ENCODE data around the gene ZMIZ1. TPM values are rescaled to one million over a fixed set of nuclear protein-coding genes. Genes with fewer than 3 reads are reported as not detected.

The ZMIZ1 gene
- polyA plus RNA-seq, 1 donor from 2014 or later: 26.8 TPM

- H3K9ac ChIP-seq (ENCODE audit: low read length): no peak overlapping the region
- H4K20me1 ChIP-seq (ENCODE audit: insufficient read depth): no peaks in the 10 kb centered on the region
- H3F3A ChIP-seq (ENCODE audit: insufficient read depth, low read length, poor library complexity, severe bottlenecking): no peaks in the 10 kb centered on the region
- H3K36me3 ChIP-seq (ENCODE audit: insufficient read depth, low read length): peaks cover 4% of the 10 kb centered on the region
- H3K9me2 ChIP-seq (ENCODE audit: insufficient read depth, low read length): no peaks in the 10 kb centered on the region
- H3K27ac ChIP-seq (ENCODE audit: low read length): no peak overlapping the region
- no peaks in the 10 kb centered on the region for H3K9me3 ChIP-seq (ENCODE audit: low read length)
- no peaks in the 10 kb centered on the region for H3K27me3 ChIP-seq (ENCODE audit: insufficient read depth, low read depth, low read length)
- no peak overlapping the region for H2AFZ ChIP-seq (ENCODE audit: low read depth, low read length)
- H3K79me2 ChIP-seq (replicated peaks; ENCODE audit: insufficient read depth, low read length): peaks cover 6% of the 10 kb centered on the region
- TF ChIP-seq REST (IDR thresholded peaks at IDR 0.05; ENCODE audit: borderline replicate concordance) (no peak), RAD21 (conservative IDR thresholded peaks at IDR 0.05) (no peak), SMC3 (conservative IDR thresholded peaks at IDR 0.05; ENCODE audit: poor library complexity) (no peak), EZH2 (IDR thresholded peaks at IDR 0.05; ENCODE audit: borderline replicate concordance, insufficient read depth, low read length, poor library complexity, severe bottlenecking) (no peak), EP300 (conservative IDR thresholded peaks at IDR 0.05; ENCODE audit: poor library complexity, severe bottlenecking) (no peak), MXI1 (conservative IDR thresholded peaks at IDR 0.05; ENCODE audit: poor library complexity, severe bottlenecking) (no peak), CTCF (IDR thresholded peaks at IDR 0.05; ENCODE audit: poor library complexity, severe bottlenecking) (no peak), TAF1 (IDR thresholded peaks at IDR 0.05; ENCODE audit: low read depth) (no peak), POLR2AphosphoS5 (IDR thresholded peaks at IDR 0.05) (no peak)
- no peak overlapping the region for H3K4me3 ChIP-seq (ENCODE audit: low read length)
- no peak overlapping the region for H3K4me2 ChIP-seq (ENCODE audit: low read length)
Measured at GRCh38 chr10:79144351-79145173, 75.8 kb downstream of the ZMIZ1 start.

- peaks cover 4% of the 10 kb centered on the region for H3K36me3 ChIP-seq (ENCODE audit: insufficient read depth, low read length)
- H3K4me2 ChIP-seq (ENCODE audit: low read length): no peak overlapping the region
- no peak overlapping the region for H2AFZ ChIP-seq (ENCODE audit: low read depth, low read length)
Measured at GRCh38 chr10:79145174-79145483, 76.4 kb downstream of the ZMIZ1 start.

More at GRCh38 chr10:79145174-79145483, 76.4 kb downstream of the ZMIZ1 start:
- Histone ChIP-seq H4K20me1 (ENCODE audit: insufficient read depth) (no peaks in the 10 kb centered on the region), H3K9me3 (ENCODE audit: low read length) (no peaks in the 10 kb centered on the region), H3K9ac (ENCODE audit: low read length) (no peak overlapping the region), H3F3A (ENCODE audit: insufficient read depth, low read length, poor library complexity, severe bottlenecking) (no peaks in the 10 kb centered on the region), H3K4me3 (ENCODE audit: low read length) (no peak overlapping the region), H3K9me2 (ENCODE audit: insufficient read depth, low read length) (no peaks in the 10 kb centered on the region), H3K79me2 (replicated peaks; ENCODE audit: insufficient read depth, low read length) (peaks cover 6% of the 10 kb centered on the region), H3K27me3 (ENCODE audit: insufficient read depth, low read depth, low read length) (no peaks in the 10 kb centered on the region), H3K27ac (ENCODE audit: low read length) (no peak overlapping the region)
- TF ChIP-seq CTCF (IDR thresholded peaks at IDR 0.05; ENCODE audit: poor library complexity, severe bottlenecking): no peak
- no peak for TF ChIP-seq SMC3 (conservative IDR thresholded peaks at IDR 0.05; ENCODE audit: poor library complexity)
- no peak for TF ChIP-seq EP300 (conservative IDR thresholded peaks at IDR 0.05; ENCODE audit: poor library complexity, severe bottlenecking)
- TF ChIP-seq TAF1 (IDR thresholded peaks at IDR 0.05; ENCODE audit: low read depth): no peak
- TF ChIP-seq POLR2AphosphoS5 (IDR thresholded peaks at IDR 0.05): no peak
- no peak for TF ChIP-seq RAD21 (conservative IDR thresholded peaks at IDR 0.05)
- no peak for TF ChIP-seq REST (IDR thresholded peaks at IDR 0.05; ENCODE audit: borderline replicate concordance)
- TF ChIP-seq EZH2 (IDR thresholded peaks at IDR 0.05; ENCODE audit: borderline replicate concordance, insufficient read depth, low read length, poor library complexity, severe bottlenecking): no peak
- TF ChIP-seq MXI1 (conservative IDR thresholded peaks at IDR 0.05; ENCODE audit: poor library complexity, severe bottlenecking): no peak
